Occipital lobe (tissue), 2 donors: ENCODE results near the gene PSTPIP1. TPM values are rescaled to one million over a fixed set of nuclear protein-coding genes. Genes with fewer than 3 reads are reported as not detected.

Experiments used
- DNase-seq: peaks from one replicate; lab custom pipeline; 2025; lab: John Stamatoyannopoulos, UW
- total RNA-seq: library from RNA; depleted of rRNA; stranded (reverse); fragments of >200 nt; gene quantifications from one replicate; pipeline ENCODE4 v1.2.3, GENCODE V29; 2014

Gene PSTPIP1
- total RNA-seq, 1 donor from 2014 or later: 0.62 TPM

- no peak for DNase-seq
Measured at GRCh38 chr15:77030048-77030927, 35.4 kb downstream of the PSTPIP1 start.

GRCh38 chr15:77030928-77031375, 36.0 kb downstream of the PSTPIP1 start:
- DNase-seq: no peak

GRCh38 chr15:77031376-77032050, 36.6 kb downstream of the PSTPIP1 start:
- DNase-seq: no peak

GRCh38 chr15:77032052-77032646, 37.2 kb downstream of the PSTPIP1 start:
- no peak for DNase-seq

- DNase-seq: no peak
Measured at GRCh38 chr15:77032647-77033416, 37.9 kb downstream of the PSTPIP1 start.

GRCh38 chr15:77033417-77033728, 38.4 kb downstream of the PSTPIP1 start:
- DNase-seq: no peak

- no peak for DNase-seq
Measured at GRCh38 chr15:77033729-77034671, 39.1 kb downstream of the PSTPIP1 start.

- DNase-seq: no peak
Measured at GRCh38 chr15:77034695-77035489, 40.0 kb downstream of the PSTPIP1 start.

- DNase-seq: no peak
Measured at GRCh38 chr15:77035584-77035983, 40.7 kb downstream of the PSTPIP1 start.

- no peak for DNase-seq
Measured at GRCh38 chr15:77035999-77036471, 41.1 kb downstream of the PSTPIP1 start.

GRCh38 chr15:77036537-77037387, 41.8 kb downstream of the PSTPIP1 start:
- no peak for DNase-seq

- no peak for DNase-seq
Measured at GRCh38 chr15:77037388-77038209, 42.7 kb downstream of the PSTPIP1 start.

GRCh38 chr15:77038312-77039216, 43.6 kb downstream of the PSTPIP1 start:
- DNase-seq: no peak

- no peak for DNase-seq
Measured at GRCh38 chr15:77039217-77039533, 44.2 kb downstream of the PSTPIP1 start.

- no peak for DNase-seq
Measured at GRCh38 chr15:77039848-77040247, 44.9 kb downstream of the PSTPIP1 start.

GRCh38 chr15:77040673-77041072, 45.7 kb downstream of the PSTPIP1 start:
- DNase-seq: no peak
